Measurements from ENCODE around the gene CMSS1.

DNA sequence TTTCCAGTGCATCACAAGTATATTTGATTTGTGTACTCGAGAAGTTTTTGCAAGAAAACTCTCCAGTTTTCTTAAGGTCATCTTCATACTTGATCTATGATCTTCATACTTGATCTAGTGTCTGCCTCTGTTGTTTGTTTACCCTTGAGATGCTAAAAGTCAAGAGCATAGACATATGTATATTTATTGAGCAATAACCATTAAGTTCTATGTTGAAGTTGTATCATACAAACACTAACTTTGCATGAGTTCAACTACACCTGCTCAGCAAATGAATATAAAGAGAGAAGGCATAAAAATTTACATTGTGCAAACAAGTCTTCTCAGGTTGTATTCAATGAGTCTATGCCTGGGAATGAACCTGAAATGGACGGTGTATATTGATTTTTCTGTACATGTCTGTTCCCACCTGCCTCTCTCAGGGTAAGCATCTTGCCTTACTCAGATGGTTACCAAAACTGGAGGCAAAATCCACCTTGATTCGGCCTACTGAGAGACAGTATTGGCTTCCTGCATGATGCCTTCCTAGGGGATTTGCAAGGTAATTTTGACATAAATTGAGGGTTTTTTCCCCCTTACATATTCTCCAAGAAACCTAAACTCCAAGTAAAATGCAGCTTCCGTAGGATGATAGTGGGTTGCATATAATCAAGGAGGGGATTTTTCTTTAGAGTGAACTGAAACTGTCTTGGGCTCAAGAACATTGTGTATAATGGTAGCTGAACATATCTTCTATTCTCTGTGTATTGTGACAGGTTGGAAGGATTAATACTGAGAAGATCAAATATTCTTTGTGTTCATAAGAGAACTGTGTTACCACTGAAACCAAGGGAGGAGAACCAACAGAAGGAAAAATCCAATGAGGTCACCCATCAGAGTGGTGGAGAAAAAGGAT, 186.2 kb downstream of the CMSS1 start:
- TF ChIP-seq, protein P1, sequence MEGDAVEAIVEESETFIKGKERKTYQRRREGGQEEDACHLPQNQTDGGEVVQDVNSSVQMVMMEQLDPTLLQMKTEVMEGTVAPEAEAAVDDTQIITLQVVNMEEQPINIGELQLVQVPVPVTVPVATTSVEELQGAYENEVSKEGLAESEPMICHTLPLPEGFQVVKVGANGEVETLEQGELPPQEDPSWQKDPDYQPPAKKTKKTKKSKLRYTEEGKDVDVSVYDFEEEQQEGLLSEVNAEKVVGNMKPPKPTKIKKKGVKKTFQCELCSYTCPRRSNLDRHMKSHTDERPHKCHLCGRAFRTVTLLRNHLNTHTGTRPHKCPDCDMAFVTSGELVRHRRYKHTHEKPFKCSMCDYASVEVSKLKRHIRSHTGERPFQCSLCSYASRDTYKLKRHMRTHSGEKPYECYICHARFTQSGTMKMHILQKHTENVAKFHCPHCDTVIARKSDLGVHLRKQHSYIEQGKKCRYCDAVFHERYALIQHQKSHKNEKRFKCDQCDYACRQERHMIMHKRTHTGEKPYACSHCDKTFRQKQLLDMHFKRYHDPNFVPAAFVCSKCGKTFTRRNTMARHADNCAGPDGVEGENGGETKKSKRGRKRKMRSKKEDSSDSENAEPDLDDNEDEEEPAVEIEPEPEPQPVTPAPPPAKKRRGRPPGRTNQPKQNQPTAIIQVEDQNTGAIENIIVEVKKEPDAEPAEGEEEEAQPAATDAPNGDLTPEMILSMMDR (IDR thresholded peaks at IDR 0.05), result no peak
- TF ChIP-seq POLR2A (IDR thresholded peaks at IDR 0.05), result no peak

Data from uterus (tissue), 2 donors.